ENCODE data around the gene LHFPL2.

LHFPL2 gene

GRCh38 chr5:78503958-78504653 lies 144.5 kb downstream of the LHFPL2 start:
- TF ChIP-seq TAF1 (IDR thresholded peaks at IDR 0.05; ENCODE audit: borderline replicate concordance, insufficient read depth, low read length): no peak
- TF ChIP-seq REST (IDR thresholded peaks at IDR 0.05; ENCODE audit: insufficient read depth in 1 of 2, low read depth in 2 of 2, low read length in 2 of 2): no peak
- TF ChIP-seq SIN3A (IDR thresholded peaks at IDR 0.05; ENCODE audit: borderline replicate concordance, insufficient read depth, low read length): no peak
- no peak for TF ChIP-seq POLR2AphosphoS5 (IDR thresholded peaks at IDR 0.05; ENCODE audit: low read depth, low read length)
- TF ChIP-seq FOXP2 (optimal IDR thresholded peaks at IDR 0.05; ENCODE audit: borderline replicate concordance, extremely low read depth, extremely low read length, insufficient read depth): no peak

GRCh38 chr5:78501411-78502352 lies 146.9 kb downstream of the LHFPL2 start:
- no peak for TF ChIP-seq POLR2AphosphoS5 (IDR thresholded peaks at IDR 0.05; ENCODE audit: low read depth, low read length)
- TF ChIP-seq FOXP2 (optimal IDR thresholded peaks at IDR 0.05; ENCODE audit: borderline replicate concordance, extremely low read depth, extremely low read length, insufficient read depth): no peak
- no peak for TF ChIP-seq REST (IDR thresholded peaks at IDR 0.05; ENCODE audit: insufficient read depth in 1 of 2, low read depth in 2 of 2, low read length in 2 of 2)
- TF ChIP-seq TAF1 (IDR thresholded peaks at IDR 0.05; ENCODE audit: borderline replicate concordance, insufficient read depth, low read length): no peak
- no peak for TF ChIP-seq SIN3A (IDR thresholded peaks at IDR 0.05; ENCODE audit: borderline replicate concordance, insufficient read depth, low read length)

- no peak for TF ChIP-seq POLR2AphosphoS5 (IDR thresholded peaks at IDR 0.05; ENCODE audit: low read depth, low read length)
- no peak for TF ChIP-seq REST (IDR thresholded peaks at IDR 0.05; ENCODE audit: insufficient read depth in 1 of 2, low read depth in 2 of 2, low read length in 2 of 2)
- TF ChIP-seq SIN3A (IDR thresholded peaks at IDR 0.05; ENCODE audit: borderline replicate concordance, insufficient read depth, low read length): no peak
- no peak for TF ChIP-seq TAF1 (IDR thresholded peaks at IDR 0.05; ENCODE audit: borderline replicate concordance, insufficient read depth, low read length)
- TF ChIP-seq FOXP2 (optimal IDR thresholded peaks at IDR 0.05; ENCODE audit: borderline replicate concordance, extremely low read depth, extremely low read length, insufficient read depth): no peak
Observed at GRCh38 chr5:78500871-78501270, 147.7 kb downstream of the LHFPL2 start.

- TF ChIP-seq SIN3A (IDR thresholded peaks at IDR 0.05; ENCODE audit: borderline replicate concordance, insufficient read depth, low read length): no peak
- no peak for TF ChIP-seq FOXP2 (optimal IDR thresholded peaks at IDR 0.05; ENCODE audit: borderline replicate concordance, extremely low read depth, extremely low read length, insufficient read depth)
- TF ChIP-seq TAF1 (IDR thresholded peaks at IDR 0.05; ENCODE audit: borderline replicate concordance, insufficient read depth, low read length): no peak
- TF ChIP-seq POLR2AphosphoS5 (IDR thresholded peaks at IDR 0.05; ENCODE audit: low read depth, low read length): no peak
- TF ChIP-seq REST (IDR thresholded peaks at IDR 0.05; ENCODE audit: insufficient read depth in 1 of 2, low read depth in 2 of 2, low read length in 2 of 2): no peak
Observed at GRCh38 chr5:78500028-78500427, 148.5 kb downstream of the LHFPL2 start.

Measured in PFSK-1 (cell line).